Activated T-cell treated with anti-CD3 and anti-CD28 coated beads, Interleukin-2, amount 50 U/mL, for 1 hour (primary cell): ENCODE data around the gene BTAF1.
"Not testable (repeated sequence)": the region's sequence is repeated elsewhere in the genome, so short reads cannot be mapped to it uniquely, and the experiment has no call there.

Source experiments
- DNase-seq: peaks from one replicate; pipeline ENCODE4 v3.0.0-alpha.2; 2020

The BTAF1 gene

GRCh38 chr10:91923371-91924211, at the start of gene BTAF1:
Gene BTAF1 (plus strand): TSS chr10:91923770. CDS start chr10:91924077, 307 bp downstream.
- DNase-seq: peak; percentile 91

DNA sequence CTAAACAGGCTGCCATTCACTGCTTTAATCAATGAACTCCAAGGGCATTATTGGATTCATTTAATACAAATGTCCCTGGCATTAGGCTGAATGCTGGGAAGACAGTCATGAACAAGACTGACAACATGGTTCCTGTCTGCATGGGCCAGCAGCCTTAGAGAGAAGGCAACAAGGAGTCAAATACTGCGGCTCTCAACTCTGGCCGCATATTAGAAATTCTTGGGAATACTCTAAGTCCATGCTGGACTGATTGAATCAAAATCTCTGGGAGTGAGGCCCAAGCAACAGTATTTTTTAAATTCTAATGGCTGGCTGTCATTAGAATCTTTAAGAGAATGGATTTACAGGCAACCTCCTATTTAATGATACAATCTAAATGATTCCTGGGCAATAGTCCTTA, 48.4 kb upstream of the BTAF1 start:
- DNase-seq: no peak

GRCh38 chr10:91875779-91876178, 47.8 kb upstream of the BTAF1 start:
- DNase-seq: no peak

DNA sequence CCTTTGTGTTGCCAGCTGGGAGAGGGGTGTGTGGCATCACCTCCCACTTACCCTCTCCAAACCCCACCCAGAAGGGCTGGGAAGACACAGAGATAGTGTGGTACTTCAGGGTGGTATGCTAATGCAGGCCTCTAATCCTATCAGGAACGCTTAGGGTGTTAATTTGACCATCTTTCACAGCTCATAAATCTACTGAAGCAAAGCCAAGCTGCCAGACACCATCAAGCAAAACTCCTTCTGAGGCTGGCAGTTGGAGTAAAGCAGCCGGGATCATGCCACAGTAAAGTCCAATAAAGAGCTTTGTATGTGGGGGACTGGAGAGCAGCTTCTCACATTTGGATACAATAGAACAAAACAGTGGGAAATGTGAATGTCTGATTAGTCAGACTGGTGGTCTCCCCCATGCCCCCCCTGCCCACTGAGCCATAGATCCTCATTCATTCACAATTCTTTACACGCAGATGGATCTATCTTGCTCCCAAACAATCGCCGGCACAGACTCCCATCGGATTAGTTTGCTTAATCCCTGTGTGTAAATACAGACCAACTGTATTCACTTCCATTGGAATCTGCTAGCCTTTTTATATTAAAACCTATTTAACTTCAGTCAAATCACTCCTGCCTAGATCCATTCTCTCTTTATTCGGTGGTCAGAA, 43.9 kb upstream of the BTAF1 start:
- DNase-seq: no peak

DNA sequence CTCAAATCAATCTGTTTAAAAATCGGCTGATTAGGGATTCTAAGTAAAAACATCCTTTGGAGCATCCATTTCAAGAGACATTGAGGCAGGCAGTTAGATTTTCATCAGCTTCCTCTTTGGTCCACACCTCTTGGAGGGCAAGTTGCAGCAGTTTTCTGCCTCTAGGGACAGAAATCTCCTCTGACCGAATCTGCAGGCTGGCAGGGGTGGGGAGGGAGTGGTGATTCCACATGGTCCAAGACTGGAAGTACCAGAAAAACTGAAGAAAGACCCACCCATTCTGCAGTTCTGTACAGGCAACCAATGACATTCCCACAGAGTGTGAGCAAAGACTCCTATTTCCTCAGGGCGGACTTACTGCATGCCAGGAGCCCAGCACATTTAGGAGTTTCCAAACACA, 43.3 kb upstream of the BTAF1 start:
- no peak for DNase-seq

- no peak for DNase-seq
Measured at GRCh38 chr10:91883549-91884444, 39.8 kb upstream of the BTAF1 start.

- DNase-seq: no peak
Measured at GRCh38 chr10:91884536-91884935, 39.0 kb upstream of the BTAF1 start.

GRCh38 chr10:91885362-91886079, 38.0 kb upstream of the BTAF1 start:
- DNase-seq: no peak

DNA sequence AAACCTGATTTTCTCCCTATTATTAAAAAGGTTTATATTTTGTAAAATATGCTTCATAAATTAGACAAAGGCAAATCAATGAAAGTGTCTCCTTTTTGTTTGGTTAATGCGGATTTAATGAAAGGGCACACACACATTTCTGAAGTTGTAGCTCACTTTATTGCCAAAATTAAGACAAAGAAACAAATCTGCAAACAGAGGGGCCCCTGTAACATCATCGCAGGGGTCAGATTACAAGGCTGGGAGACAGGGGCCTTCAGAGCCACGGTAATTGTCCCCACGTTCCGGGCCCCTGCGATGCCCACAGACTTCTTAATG, 36.7 kb upstream of the BTAF1 start:
- no peak for DNase-seq

- peak; percentile 42 for DNase-seq
Measured at GRCh38 chr10:91887272-91888076, 36.1 kb upstream of the BTAF1 start.

- DNase-seq: no peak
Measured at GRCh38 chr10:91891125-91892001, 32.2 kb upstream of the BTAF1 start.

DNA sequence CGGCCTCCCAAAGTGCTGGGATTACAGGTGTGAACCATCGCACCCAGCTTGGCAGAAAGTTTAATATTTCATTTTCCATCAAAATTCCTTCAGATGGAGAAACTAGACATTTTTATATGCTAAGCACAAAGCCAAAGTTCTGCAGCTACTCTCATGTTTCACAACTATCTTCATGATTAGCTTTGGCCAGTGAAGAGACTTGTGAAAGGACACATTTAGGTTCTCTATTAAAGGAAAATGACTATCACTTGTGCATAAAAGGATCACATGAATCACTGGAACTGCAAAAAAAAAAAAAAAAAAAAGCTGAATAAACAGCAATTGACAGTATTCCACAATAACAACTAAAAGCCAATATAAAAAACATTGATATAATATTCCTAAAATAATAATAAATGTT, 30.5 kb upstream of the BTAF1 start:
- DNase-seq: no peak

DNA sequence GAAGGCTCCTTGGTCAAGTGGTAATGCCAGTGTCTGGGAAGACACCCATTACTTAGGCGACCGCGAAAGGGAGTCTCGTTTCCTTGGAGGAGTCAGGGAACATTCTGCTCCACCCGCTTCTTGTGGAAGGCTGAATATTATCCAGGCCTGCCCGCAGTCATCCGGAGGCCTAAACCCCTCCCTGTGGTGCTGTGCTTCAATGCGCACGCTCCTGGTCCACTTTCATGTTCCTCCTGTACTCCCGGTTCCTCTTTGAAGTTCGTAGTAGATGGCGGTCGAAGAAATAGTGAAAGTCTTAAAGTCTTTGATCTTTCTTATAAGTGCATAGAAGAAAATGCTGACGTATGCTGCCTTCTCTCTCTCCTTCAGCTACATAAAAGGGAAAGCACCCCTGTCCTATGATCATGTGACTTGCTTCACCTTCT, 29.3 kb upstream of the BTAF1 start:
- DNase-seq: not testable (repeated sequence)

GRCh38 chr10:91896212-91896756, 27.3 kb upstream of the BTAF1 start:
- DNase-seq: no peak

DNA sequence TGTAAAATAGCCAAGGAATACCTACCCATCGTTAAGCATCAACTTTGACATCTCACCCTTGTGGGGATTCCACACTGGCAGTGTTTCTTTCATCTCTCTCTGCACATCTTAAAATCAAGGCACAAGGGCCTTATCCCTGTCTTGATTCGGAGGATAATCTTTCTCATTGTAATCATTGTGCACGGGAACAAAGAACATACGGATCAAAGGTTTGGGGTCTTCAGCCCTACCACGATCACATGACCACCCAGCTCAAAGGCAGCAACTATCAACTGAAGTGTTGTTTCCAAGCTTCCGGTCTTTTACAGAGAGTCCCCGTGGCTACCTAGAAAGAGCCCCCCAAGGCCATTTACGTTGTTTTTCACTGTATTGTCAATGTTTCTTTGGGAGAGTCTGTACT, 26.1 kb upstream of the BTAF1 start:
- DNase-seq: no peak

- DNase-seq: no peak
Measured at GRCh38 chr10:91901784-91902677, 21.5 kb upstream of the BTAF1 start.

DNA sequence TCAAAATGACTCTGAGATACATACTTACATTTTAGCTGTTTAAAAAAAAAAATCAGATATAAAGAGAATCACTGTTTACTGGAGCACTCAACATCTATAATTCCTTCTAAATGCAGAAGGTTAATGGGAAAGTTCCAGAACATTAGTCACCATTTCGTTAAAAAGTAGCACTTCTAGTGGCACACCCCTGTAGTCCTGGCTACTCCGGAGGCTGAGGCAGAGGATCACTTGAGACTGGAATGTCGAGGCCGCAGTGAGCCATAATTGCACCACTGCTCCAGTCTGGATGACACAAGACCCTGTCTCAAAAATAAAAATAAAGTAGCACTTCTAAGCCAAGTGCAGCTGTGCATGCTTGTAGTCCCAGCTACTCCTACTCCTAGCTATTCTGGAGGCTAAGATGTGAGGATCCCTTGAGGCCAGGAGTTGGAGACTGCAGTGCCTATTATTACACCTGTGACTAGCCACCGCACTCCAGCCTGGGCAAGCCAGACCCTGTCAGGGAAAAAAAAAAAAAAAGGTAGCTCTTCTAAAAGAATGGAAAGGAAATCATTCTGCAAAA, 16.5 kb upstream of the BTAF1 start:
- DNase-seq: no peak

DNA sequence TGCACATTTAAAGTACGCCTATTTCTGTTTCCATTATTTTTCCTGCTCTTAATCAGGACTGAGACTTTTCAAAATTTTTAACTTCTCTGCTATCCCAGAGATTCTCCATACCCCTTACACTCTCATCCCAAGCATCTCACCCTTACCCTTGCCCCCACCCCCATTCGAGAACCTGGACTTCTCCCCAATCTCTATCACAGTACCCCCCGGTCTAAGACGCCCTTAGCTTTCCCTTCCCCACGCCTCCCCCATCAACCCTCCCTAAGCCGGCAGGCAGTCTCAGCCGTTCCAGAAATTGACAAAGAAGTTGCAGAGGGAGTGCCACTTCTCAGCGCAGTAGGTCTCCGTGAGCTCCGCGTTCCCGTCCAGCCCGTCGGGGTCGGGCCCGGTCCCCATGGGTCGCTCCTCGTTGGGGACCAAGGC, 15.6 kb upstream of the BTAF1 start:
- no peak for DNase-seq
